Diencephalon (tissue), 1 donor: Measurements from ENCODE around the gene AGAP3. TPM values are rescaled to one million over a fixed set of nuclear protein-coding genes. Genes with fewer than 3 reads are reported as not detected.

Experiments used
- total RNA-seq: library from RNA; depleted of rRNA; stranded (reverse); fragments of >200 nt; gene quantifications from one replicate; pipeline ENCODE4 v1.2.3, GENCODE V29; 2014

The AGAP3 gene
- 68.5 TPM for total RNA-seq

DNA sequence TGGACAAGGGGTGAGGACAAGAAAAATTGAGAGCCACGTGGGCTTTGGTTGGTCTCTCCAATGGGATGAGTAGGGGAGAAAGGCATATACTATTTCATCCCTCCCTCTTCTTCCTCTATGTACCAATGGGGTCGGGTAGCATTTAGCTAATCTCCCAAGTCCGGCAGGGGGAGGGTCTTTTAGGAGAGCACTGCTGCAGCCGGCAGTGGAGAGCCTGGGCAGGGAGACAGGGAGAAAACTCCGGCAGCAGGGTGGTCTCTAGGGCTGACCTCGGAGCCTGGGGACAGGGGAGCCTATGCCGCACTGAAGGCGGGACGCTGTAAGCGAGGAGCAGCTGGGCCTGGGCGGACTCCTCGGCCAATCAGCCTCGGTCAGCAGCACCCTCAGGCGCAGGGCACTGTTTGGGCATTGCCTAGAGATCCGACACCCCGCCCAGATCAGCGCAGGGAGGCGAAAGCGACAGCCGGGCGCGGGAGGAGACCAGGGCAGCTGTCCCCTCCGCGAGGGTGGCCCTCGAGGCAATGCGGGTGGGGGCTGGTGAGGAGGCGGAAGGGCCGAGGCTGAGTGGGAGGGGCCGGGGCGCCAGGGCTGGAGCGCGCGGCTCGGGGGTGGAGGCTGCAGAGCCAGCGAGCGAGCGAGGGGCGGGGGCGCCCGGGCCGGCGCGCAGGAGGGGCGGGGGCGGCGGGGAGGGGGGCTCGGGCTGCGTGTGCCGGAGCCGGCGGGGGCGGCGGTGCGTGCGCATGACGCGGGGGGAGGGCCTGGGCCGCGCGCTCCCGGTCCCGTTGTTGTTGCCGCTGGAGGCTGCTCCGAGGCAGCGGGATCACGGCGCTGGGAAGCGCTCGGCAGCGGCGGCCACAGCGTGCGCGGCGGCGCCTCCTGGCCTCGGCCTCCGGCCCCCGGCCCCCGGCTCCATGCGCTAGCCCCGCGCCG, at the start of gene AGAP3:
Gene AGAP3 (plus strand): TSS at position 785 of the 930 bp plus-strand sequence. CDS start 267 bp downstream, outside the sequence.

DNA sequence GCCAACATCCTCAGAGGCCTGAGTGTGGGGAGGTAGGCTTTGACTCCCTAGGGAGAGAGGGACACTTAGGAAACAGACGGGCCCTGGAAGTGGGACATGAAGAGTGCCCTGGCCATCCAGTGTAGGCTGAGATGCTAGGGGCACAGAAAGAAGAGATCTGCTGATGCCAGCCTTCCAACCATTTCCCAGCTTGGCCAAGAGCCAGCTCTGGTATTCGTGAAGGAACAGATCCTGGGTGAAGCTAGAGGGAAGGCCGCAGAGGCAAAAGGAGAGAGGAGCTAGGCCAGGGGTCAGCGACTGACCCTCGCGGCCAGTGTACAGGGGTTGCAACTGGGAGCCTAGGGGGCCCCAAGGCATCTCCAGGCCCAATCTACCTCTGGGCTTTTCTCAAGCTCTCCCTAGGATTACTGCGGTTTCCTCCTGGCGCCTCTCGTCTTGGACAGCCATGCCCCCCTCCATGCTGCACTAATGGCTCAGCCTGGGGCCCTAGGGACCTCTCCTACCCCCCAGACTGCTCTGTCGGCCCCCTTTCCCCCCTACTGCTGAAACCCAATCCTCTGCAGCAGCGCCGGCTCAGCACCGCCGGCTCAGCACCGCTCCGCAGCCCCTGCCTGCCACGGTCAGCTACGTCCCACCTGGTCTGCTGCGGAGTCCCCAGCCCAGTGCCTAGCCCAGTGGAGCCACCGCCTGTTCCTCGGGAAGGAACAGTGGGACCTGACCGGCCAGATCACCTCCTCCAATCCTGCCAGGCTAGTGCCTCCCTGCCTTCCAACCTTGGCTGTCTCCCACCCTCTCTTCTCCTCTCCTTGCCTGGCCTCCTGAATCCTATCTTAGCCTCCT, 38.1 kb upstream of the AGAP3 start, which contains the start of gene ASIC3:
Gene ASIC3 (plus strand): TSS at position 556 of the 840 bp plus-strand sequence. CDS start 355 bp downstream, outside the sequence.

DNA sequence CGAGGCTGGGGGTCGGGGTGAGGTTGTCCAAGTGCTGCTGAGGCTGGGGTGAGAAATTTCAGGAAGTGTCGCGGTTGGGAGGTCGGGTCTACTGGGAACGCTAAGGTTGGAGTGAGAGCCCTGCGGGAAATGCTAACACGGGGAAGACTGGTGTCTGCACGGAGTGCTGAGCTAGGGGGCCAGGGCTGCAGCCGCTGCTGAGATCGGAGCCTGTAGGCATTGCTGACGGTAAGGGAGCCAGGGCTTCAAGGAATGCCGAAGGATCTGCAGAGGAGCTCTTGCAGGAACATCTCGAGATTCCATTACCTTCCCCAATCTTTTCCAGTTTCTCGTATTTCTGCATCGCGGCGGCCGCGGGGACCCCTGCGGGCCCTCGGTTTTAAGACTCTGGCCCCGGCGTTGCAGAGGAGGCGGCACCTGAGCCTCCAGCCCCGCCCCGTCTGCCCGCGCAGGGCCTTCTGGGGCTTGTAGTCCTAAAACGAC, 28.7 kb upstream of the AGAP3 start, which contains the start of gene CDK5:
Gene CDK5 (minus strand): TSS at position 392 of the 483 bp plus-strand sequence. CDS start 49 bp downstream, at position 343.

DNA sequence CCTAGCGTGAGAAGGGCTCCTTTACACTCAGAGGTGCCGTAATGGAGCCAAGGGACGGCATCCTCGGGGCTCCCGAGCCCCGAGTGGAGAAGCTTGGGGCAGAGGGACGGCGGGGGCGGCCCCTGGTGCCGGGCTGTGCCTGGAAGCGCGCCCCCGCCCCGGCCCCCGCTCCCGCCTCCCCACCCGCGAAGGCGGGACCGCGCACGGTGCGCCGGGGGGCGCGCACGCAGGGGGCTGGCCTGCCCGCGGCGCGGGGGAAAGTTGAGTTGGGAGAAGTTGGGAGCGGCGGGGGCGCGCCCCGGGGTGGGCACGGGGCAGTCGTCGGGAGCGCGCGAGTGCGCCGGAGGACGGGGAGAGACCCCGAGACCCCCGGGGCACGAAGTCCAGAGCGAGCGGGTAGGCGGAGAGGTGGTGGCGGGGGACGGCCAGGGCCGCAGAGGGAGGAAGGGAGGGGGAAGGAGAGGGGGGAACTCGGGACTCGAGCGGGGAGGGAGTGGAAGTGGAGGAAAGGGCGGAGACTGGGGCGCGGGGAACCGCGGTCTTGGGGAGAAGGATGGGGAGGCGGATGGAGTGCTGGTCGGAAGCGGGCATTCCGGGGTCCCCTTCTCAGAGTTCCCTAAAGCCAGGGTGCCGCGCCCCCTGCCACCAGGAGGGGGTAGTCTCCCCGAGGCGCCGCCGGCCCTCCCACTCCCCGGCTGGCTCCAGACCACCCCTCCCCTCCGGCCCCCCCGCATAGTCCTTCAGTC, 26.7 kb upstream of the AGAP3 start, which contains the start of gene SLC4A2:
Gene SLC4A2 (plus strand): TSS at position 223 of the 746 bp plus-strand sequence. CDS start 2,399 bp downstream, outside the sequence.

DNA sequence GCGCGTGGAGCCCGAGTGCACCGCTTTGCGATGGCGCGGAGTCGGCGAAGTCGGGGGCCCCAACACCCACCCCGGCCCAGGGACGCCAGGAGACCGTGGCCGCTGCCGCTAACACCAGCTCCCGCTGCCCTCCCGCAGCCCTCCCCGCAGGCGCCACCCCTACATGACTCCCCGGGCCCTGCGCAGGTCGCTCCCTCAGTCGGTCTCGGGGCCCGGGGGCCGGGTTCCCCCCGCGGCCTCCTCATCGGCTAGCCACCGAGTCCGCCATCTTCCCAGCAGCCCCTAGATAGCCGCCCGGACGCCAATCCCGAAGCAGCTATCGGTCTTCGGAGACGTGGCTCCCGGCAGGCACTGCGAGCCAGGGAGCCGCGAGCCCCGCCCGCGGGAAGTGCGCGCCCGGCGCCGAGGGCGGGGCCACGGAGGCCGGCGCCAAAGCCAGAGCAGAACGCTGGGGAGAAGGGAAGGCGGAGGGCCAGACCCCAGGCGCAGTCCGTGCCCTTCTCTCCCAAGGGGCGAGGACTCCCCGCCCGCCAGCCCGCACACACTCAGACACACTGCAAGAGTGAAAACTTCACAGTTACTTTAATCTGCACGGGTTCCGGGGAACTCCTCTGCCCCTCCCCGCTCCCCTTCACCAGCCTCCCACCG, 5.6 kb upstream of the AGAP3 start, which contains the start of gene FASTK:
Gene FASTK (minus strand): TSS at position 288 of the 648 bp plus-strand sequence. CDS start 43 bp downstream, at position 245.

DNA sequence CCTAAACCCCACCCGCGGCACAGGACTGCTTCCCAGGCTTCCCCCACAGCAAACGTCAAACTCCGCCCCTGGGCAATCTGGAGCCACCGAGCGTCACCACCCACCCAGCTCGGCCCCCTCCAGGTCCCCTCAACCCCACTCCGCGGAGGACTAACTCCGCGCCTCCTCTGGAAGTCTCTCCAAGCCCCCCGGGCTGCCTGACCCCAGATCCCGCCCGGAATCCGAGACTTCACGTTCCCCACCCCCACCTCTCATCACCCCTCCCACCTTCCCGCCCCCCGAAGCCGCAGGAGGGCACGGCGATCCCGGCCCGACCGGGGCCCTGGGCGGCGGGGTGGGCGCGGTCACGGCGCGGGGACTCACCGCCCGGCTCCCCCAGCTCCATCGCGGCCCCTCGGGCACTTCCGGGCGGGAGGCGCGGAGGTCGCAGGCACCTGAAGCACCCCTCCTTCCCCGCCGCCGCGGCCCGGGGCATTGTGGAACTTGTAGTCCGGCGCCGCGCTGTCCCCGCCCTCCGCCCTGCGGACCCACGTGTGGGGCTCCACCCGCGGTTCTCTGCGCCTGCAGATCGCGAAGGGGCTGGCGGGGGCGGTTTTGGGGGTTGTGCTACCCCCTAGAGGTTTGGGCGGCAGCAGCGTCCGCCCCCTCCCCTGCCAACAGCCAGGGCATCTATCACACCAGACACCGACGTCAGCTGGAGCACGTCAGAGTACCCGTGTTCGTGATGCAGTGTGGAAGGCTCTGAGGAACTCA, 3.0 kb upstream of the AGAP3 start, which contains the start of gene TMUB1:
Gene TMUB1 (minus strand): TSS at position 423 of the 753 bp plus-strand sequence. CDS start 930 bp downstream, outside the sequence.

DNA sequence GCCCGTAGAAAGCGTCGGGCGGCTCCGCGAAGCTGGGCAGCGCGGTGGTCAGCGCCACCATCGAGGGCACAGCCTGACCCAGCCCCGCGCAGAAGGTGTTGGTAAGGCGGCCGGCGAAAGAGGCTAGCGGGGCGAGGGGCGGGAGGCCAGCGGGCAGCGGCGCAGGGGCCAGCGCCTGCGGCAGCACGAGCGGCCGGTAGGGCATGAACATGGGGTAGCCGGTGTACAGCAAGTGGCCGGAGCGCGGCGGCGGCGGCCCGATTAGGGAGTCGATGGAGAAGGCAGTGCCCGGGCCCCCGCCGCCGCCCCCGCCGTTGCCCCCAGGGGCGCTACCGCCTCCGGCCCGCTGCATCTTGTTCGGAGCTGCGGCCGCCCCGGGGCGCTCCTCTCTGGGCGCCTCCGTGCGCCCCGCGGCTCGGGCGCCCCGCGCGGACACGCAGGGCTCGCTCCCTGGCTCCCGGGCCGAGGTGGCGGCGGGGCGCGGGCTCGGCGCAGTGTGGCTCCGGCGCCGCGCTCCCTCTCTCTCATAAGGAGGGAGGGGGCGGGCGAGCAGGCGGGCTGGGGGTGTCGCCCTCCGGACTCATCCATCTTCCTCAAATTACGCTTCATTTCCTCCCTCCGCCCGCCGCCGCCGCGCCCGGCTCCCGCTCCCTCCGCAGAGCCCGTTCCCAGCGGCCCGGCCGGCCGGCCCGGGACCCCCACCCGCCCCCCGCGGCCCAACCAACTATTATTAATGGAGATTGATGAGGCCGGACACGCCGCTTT, 81.1 kb downstream of the AGAP3 start, which contains the start of gene GBX1:
Gene GBX1 (minus strand): TSS at position 498 of the 765 bp plus-strand sequence. CDS start 146 bp downstream, at position 352.

DNA sequence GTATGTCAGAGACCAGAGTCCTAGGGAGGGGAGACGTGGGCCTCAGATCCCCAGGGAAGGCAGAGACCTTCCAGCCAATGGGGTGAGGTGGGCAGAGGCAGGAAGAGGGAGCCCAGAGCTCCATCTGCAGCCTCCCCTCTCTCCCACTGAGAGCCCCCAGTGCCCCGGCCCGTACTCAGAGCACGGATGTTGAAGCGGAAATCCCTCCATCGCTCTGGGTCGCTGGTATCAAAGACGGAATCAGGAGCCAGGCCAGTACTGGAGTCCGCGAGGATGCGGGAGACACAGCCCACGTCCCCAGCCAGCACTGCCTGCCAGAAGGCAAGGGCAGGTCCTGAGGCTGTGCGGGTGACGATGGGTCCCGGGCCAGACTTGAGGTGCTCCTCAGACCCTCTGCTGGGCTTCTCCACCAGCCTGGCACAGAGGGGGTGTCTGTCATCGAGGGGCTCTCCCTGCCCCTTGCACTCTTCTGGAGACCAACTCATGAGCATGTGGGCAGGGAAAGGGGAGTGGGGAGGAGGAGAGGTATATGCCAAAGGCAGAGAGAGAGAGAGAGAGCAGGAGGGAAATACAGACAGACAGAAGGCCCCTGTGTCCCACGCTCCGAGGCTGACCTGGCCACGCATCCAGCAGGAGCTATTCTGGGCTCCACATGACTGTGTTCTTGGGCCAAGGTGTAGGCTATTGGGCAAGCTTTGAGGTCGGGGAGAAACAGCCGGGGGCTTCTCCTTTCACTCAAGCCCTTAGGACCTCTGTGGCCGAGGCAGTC, 100.5 kb downstream of the AGAP3 start, which contains the start of gene ASB10:
Gene ASB10 (minus strand): TSS at position 611 of the 769 bp plus-strand sequence. CDS start 120 bp downstream, at position 491.

Other genes starting within 250 kb of the AGAP3 start
- gene AOC1, start 234.0 kb upstream of the AGAP3 start, total RNA-seq, result not detected
- 17.8 TPM for gene KCNH2, start 108.2 kb upstream of the AGAP3 start, total RNA-seq
- 2.5 TPM for gene NOS3, start 95.5 kb upstream of the AGAP3 start, total RNA-seq
- gene ATG9B, start 62.0 kb upstream of the AGAP3 start, total RNA-seq, result 3.9 TPM
- gene ABCB8, start 58.0 kb upstream of the AGAP3 start, total RNA-seq, result 38.8 TPM
- 1.4 TPM for gene ASIC3, start 37.9 kb upstream of the AGAP3 start, total RNA-seq
- gene CDK5, start 28.6 kb upstream of the AGAP3 start, total RNA-seq, result 55.4 TPM
- gene SLC4A2, start 26.9 kb upstream of the AGAP3 start, total RNA-seq, result 15.9 TPM
- 35.5 TPM for gene FASTK, start 5.7 kb upstream of the AGAP3 start, total RNA-seq
- 12.0 TPM for gene TMUB1, start 3.0 kb upstream of the AGAP3 start, total RNA-seq
- gene GBX1, start 81.2 kb downstream of the AGAP3 start, total RNA-seq, result 1.6 TPM
- gene ASB10, start 100.8 kb downstream of the AGAP3 start, total RNA-seq, result not detected
- not detected for gene H2BK1, start 124.0 kb downstream of the AGAP3 start, total RNA-seq
- gene ABCF2, start 140.7 kb downstream of the AGAP3 start, total RNA-seq, result 26.1 TPM
- 20.8 TPM for gene CHPF2, start 146.0 kb downstream of the AGAP3 start, total RNA-seq
- 213 TPM for gene SMARCD3, start 162.2 kb downstream of the AGAP3 start, total RNA-seq